ENCODE results near the gene PLA2G7.
"Not testable (repeated sequence)": the region's sequence is repeated elsewhere in the genome, so short reads cannot be mapped to it uniquely, and the experiment has no call there.

Gene PLA2G7

DNA sequence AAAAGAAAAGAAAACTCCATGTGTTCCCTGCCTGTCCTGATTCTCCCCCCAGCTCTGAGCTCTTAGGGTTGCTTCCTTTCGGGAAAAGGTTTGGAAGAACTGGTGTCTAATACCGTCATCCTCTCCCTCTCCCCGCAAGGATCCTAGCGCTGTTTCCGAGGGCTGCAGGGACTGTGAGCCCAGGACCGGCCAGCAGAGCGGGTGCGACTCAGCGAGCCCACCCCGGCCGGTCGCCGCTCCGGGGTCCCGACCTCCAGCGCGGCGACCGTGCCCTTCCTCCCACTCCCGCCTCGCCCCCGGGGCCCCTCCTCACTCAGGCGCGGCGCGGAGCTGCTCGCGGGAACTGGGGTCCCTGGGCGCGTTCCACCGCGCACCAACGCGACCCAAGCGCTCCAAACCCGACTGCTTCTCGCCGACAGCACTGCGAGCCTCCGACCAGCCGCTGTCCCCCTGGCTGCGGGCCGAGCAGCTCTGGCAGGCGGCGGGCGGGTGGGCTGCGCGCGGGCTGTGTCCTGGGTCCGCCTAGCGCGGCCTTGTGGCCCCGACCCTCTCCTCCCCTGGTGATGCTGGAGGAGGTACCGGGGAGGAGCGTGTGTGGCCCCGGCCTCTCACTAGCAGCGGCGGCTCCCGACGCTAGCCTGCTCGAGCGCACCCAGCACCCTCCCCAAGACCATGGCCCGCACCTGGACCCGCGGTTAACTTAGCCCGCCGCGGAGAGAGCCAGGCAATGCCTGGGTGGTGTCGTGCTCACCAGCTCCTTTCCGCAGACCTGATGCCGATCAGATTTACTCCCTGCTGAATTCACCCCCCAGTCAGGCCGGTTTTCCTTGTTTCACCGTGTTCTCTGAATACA lies at the start of gene PLA2G7:
Gene PLA2G7, minus strand, starts transcription at position 509 of the 853 bp plus-strand sequence. CDS start 12,484 bp downstream, outside the sequence.
- DNase-seq = no peak

DNA sequence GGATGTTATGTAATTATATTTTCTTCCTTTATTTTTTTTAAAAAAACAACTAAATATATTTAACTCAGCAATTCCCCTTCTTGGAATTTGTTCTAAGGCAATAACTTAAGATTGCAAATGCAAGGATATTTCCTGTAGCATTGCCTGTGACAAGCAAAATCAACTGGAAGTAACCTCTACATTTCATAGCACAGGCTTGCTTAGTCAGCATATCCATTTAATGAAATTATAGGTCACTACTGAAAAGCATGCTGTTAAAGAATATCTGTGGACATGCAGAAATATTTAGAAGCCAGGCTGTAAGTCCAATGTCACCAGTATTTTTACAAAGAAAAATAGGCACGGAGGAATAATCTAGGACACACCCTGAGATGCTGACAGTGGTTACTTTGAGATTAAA lies 49.4 kb upstream of the PLA2G7 start:
- DNase-seq = no peak

DNA sequence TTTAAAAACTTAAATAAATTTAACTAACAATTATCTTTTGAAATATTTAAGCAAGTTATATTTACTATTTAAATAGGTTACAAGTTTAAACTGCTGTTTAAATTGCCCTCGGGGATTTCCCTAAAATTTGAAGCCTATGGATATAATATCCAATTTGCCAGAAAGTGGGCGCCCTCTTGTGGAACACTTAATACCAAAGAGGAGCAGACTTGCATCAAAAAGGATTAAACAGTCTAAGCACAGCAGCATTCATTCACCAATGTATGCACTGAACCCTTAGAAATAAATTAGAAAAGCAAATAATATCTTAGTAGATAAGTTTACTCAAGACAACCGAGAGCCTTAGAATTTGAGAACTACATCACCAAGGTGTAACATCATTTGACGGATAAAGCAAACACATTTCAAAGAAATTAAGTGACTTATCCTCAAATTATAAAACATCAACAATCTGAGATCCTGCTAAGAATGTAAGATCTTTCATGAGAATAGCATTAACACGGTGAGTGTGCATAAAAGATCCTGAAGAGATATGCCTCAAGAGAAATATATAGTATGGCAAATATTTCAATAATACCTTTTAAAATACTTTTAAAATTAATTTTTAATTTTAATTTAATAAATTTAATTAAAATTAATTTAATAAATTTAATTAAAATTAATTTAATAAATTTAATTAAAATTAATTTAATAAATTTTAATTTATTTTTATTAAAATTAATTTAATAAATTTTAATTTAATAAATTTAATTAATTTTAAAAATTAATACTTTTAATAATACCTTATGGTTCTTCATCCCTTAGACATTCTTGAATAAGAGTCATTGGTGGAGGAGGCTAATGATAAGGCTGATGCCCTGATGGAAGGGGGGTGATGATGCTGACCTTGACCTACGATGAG lies 46.6 kb upstream of the PLA2G7 start:
- DNase-seq = peak; percentile 49

DNA sequence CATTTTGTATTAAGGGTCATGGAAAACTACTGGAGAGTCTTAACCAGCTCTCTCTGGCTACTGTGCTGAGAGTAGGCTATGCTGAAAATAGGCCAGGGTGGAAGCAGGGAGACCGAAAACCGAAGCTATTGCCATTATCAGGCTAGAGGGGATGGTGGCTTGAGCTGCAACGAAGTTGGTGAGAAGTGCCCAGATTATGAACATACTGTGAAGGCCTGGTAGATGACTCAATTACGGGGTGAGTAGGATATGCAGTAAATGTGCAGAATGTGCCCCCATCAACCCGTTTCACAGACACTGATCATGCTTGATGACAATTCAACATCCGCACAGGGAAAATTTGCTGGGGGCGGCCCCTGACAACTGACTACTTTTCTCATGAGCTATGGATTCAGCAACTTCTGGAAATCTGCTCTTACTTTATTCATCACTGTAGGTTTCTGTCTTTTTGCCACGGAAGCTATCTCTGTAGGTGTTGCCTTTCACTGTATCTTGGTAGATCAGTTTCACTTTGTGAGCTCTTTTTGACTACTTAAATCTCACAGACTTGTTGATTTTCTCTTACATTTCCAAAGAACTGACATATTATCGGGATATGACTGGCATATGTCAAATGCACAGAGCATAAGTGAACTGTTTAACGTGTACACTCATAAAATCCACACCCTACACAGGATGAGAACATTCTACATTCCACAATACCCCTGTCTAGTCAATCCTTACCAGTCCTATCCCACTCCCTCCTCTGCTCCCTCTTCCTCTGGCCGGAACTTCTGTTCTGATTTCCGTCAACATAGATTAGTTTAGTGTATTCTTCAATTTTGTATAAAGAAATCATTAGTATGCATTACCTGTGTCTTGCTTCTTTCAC lies 42.5 kb upstream of the PLA2G7 start:
- DNase-seq = no peak

DNA sequence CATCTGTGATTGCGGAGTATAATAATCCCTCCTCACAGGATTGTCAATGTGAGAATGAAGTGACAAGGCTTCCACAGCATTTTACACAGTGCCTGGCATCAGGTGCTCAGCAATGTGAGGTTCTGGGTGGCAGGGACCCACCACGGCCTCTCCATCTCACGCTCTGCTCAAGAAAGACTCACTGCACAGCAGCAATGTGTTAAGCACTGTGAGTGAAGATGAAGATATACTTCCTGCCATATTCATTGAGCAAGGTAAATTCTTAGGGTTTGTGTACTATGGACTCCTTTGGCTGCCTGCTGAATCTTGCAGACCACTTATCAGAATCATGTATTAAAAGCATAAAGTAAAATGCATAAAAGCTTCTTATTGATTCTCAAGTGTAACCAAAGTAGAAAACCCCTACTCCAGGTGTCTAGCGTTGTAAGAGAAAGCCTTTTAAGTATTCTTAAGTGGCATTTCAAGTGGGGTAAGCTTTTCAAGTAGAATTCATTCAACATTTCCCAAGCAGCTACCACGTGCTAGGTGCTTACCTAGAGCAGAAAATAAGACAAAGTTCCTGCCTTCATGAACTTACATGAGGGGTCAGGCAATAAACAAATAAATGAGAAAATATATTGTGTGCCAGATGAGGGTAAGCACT lies 41.0 kb upstream of the PLA2G7 start:
- no peak for DNase-seq

DNA sequence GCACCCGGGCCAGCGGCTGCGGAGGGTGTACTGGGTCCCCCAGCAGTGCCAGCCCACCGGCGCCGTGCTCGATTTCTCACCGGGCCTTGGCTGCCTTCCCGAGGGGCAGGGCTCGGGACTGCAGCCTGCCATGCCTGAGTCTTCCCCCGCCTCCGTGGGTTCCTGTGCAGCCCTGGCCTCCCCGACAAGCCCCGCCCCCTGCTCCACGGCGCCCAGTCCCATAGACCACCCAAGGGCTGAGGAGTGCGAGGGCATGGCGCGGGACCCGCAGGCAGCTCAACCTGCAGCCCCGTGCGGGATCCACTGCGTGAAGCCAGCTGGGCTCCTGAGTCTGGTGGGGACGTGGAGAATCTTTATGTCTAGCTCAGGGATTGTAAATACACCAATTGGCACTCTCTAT lies 39.6 kb upstream of the PLA2G7 start:
- not testable (repeated sequence) for DNase-seq

DNA sequence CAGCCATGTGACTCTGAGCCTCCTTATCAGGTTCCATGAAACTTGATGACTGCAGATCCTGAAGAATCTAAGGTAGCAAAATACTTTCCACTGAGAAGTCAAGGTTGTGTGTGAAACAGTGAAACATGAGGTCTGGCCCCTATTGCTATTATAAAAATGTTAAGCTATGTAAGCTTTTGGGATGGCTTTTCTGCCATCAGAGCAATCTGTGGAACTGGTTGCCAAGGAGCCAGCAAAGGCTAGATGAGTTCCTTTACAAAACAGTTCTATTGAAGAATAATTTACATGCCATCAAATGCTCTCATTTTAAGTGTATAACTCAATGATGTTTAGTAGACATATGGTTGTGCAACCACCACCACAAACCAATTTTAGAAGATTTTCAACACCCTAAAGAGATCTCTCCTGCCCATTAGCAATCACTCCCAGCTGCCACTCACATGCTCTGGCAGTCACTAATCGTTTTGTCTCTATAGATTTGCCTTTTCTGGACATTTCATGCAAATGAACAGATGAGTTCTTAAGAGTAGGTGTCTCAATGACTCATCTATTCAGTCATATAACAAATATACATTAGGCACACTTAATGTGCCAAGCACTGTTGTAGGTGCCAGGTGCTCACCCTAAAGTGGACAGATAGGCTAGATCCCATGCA lies 38.2 kb upstream of the PLA2G7 start:
- no peak for DNase-seq

DNA sequence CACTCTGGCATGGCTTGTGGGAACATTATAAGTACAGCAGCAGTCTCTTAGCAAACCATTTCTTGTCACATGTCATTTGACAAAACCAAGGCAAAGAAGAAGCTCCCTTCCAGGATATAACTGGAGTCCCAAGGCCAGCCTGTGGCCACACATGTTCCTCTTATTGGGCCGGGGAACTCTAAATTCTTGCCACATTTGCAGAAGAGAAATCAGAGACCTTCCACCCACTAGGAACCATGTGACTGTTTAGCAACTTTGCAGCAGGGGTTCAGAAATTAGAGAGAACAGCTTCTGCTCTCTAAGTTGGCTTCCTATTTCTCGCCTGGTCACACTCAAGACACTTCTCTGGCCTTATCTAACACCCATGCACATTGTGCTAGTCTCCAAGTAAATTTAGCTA lies 37.6 kb upstream of the PLA2G7 start:
- DNase-seq = no peak

DNA sequence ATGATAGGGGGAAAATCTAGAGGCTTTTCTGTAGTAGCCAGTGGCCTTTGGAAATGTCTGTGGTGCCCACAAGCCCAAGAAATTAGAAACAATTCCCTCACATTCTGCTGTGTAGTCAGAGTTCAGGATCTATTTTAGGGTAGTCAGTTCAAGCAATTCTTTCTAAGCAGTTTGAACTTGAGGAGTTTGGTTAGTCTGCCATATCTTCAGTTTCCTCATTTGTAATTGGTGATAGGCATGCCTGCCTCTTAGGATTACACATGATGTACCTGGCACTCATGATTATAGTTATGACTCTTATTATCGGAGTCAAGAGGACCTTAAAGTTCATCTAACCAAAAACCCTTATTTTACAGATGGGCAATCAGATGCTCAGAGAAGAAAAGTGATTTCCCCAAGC lies 36.8 kb upstream of the PLA2G7 start:
- no peak for DNase-seq

DNA sequence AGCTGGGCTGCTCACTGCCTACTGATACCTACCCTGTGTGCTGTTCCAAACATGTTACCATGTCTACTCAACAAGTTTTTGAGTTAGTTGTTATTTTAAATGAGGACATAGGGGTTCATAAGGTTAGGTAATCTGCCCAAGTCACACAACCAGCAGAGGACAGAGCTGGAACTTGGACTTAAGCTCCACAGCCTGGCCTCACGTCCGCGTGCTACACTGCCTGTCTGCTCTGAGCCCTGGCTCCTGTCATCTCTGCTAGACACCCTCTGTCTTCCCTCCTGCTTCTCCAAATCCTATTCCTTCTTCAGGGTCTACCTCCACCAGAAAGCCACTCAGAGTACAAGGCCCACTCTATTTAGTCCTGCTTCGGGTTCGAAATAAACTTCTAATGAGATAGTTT lies 29.8 kb upstream of the PLA2G7 start:
- no peak for DNase-seq

DNA sequence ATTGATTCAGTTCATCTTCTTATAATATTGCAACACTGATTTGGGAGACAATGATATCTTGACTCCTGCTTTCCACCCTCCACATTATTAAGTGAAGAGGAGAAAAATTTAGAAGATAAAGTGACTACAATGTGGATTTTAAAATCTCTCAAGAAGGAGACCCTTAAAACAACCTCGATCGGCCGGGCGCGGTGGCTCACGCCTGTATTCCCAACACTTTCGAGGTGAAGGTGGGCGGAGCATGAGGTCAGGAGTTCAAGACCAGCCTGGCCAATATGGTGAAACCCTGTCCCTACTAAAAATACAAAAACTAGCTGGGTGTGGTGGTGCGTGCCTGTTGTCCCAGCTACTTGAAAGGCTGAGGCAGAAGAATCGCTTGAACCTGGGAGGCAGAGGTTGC lies 29.1 kb upstream of the PLA2G7 start:
- DNase-seq = not testable (repeated sequence)

DNA sequence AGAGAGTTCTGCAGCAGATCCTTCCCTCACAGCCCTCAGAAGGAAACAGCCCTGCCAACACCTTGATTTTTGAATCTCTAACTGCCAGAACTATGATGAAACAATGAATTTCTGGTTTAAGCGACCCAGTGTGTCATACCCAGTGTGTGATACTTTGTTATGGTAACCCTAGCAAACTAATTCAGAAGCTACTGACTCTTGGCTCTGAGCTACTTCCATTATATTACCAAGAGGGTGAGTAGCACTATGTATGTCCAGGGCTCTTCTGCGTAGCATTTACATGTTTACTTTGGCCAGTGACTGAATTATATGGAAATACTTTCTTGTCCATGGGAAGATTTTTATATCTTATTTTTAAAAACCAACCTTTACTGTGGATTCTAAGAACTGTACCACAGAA lies 28.3 kb upstream of the PLA2G7 start:
- no peak for DNase-seq

DNA sequence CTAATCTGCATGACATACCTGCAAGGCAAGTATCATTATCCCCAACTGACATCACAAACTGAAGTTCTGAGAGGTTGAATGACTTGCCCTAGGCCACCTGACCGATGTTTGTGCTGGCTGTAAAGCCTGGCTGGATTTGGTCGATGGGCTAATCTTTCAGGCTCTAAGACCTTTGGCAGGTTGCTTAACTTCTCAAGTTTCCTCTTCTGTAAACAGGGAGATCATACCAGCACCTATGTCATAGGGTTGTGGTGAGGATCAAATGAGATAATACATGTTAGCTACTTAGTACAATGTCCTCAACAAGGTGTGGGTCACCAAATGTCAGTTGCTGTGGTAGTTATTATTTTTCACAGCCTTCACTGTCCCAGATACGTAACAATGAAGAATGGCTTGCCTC lies 25.8 kb upstream of the PLA2G7 start:
- no peak for DNase-seq

DNA sequence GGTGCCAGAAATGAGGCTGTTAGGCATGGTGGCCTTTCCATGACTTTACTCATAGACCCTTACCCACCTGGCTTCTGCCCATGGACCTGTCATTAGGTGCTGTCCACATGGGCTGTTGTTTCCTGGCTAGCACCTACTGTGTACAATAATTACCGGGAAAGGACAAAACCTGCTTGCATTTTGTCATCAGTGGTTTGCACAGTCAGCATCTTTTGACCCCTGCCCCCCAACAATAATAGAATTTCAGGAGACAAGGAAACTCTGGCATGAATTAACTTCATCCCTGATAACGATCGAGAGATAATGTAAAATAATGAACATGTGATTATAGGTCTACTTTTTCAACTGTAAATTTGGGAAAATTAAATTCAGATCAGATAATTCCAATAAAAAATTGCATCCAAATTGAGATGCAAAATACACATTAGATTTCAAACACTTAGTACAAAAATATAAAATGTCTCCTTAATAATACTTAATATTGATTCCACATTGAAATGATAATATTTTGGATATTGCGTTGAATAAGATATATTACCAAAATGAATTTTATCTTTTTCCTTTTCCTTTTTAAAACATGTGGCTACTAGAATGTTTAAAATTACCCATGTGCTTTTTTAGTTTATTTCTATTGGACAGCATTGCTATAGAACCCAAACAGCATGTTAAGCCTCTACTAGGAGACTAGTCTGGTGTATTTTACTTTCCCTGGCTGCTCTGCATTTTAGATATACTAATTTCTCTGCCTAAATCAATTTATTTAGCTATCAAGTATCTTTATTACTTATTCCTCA lies 24.0 kb upstream of the PLA2G7 start:
- no peak for DNase-seq

DNA sequence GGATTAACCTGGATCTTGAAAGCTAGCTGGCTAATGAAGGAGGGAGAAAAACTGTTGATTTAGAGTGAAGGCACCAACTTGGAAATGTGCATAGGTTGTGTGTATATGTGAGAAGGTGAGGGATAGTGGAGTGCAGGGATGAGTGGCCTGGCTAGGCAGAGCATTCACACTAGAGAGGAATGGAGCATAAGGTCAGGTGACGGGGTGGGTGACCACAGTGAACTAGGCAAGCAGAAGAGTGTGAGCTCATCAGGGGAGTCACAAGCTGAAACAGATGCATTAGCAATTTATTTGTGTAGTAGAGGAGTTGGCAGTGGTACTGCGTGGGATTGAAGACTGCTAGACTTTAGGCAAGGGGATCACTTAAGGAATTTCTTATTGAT lies 22.0 kb upstream of the PLA2G7 start:
- DNase-seq = no peak

DNA sequence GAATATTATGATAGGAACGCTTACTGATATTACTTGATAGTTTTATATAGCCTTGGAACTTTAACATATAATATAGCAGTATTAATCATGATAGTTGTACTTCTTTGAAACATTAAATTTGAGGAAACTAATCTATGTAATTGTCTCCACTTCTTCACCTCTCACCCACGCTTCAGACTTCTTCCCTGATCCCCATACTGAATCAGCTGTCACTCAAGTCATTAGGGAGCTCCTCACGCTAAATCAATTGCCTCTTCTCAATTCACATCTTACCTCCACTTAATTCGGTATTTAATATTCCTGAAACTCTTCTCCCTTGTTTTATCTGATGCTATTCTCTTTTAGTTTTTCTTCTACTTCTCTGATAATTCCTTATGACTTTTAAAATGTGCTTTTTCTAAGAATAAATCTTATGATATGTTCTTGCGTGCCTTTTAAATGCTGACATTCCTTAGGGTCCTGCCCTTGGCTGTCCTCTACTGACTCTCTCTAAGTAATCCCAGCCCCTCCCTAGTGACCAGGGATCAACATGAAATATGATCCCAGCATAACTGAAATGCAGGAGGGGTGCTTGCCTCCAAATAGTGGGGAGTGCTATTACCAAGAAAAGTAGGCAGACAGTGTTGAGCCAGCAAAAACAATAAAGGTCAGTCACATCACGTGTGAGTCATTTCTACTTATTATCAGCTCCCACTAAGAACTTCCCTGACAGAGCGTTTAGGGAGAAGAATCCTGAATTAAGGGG lies 21.5 kb upstream of the PLA2G7 start:
- no peak for DNase-seq

DNA sequence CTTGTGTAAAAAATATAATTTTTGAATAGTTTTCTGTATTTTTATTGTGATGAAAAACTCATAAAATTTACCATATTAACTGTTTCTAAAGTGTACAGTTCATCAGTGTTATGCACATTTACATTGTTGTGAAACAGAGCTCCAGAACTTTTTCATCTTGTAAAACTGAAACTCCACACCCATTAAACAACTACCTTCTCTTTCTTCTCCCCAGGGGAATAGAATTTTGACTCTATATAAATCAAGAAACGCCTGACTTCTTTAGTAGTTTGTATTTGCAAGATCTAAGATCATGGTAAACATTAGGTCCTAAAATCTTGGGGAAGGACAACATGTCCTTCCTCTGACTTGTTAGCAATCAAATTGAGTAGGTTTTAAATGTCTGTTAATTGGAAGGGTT lies 20.7 kb upstream of the PLA2G7 start:
- no peak for DNase-seq

DNA sequence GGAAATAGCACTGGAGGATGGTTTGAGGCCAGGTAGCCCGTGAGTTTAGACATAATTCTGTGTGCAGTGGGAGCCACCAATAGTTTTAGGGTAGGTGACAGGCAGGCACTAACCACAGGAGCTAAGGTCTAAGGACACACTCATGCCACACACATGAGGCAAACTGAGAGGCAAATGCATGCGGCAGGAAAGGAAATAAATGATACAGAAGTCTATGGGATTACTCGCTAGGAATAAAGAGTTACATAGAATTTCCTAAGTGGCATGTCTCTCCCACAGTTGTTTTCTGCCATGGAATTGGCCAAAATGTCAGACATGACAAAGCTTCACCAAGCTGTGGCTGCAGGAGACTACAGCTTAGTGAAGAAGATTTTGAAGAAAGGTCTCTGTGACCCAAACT lies 16.5 kb upstream of the PLA2G7 start:
- no peak for DNase-seq

DNA sequence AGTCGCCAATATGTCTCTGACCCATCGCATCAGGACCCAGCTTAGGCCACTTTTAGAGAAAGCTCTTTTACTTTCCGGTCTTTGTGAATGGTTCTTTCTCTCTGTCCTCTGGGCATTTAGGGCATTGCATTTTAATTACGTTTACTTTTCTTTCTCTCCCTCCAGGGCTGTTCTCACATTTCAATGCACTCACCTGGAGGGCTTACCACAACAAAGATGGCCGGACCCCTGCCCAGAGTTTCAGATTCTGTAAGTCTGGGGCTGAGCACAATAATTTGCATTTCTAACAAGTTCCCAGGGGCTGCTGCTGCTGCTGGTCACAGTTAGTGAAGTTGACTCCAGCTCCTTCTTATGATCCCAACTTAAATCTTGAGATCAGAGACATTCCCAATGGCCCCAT lies 14.6 kb upstream of the PLA2G7 start:
- DNase-seq = no peak

DNA sequence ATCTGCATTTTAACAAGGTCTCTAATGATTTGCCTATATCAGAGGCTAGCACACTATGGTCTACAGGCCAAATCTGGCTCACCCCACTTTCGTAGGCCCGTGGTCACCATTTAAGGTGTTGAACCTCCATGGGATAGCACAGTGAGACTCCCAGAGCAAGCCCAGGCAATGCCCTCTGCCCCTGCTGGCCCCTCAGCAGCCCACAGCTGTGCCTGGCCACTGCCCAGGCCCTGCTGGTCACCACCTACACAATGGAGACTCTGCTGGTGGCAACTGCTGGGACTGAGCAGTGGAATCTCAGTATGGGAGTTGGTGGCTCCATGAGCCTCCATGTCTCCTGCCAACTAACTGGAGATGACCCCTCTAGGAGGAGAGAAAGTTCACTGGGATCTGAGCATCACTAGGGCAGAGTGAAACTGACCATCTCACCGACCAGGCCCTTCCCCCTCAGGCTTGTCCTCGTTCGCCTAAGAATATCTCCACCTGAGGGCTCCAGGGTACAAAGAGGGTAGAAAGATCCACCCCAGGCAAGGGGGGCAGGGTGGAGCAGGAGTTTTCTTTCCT lies 13.8 kb upstream of the PLA2G7 start:
- DNase-seq = no peak
